ENCODE measurements around the gene SV2C.

The SV2C gene

DNA sequence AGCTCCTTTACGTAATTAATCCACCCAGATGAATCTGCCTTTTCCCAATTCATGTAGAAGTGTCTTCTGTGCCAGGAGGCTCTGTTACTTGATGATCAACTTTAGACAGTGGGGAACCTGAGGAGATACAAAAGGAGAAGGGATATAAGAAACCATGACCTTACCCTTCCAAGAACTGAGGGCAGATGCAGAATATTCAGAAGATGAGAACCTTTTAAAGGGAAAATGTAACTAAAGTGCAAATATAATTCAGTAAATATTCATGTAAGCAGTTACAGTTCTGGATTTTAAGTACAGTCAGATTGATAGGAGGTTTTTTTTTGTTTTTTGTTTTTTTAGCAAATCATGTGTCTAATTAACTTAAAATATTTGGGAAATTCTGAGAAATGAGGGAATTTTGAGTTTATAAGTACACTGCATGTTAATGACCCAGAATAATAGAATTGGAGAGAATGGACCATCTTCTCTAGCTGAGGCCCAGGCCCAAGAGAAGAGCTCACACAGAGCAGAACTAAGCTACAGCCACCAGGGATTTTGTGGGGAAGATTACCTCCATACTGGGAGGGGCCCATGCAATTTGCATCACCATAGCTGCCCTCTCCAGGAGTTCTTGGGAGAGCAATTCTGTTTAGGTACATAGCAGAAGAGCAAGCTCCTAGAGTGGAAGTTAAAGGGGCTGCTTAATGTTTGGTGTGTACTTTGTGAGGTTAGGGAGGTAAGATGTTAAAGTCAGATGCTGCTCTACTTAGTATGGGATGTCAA, 61.5 kb downstream of the SV2C start:
- Histone ChIP-seq H3K27ac (ENCODE audit: low read depth, low read length) (no peak overlapping the region), H3K4me1 (ENCODE audit: control insufficient read depth, insufficient read depth, low read length, unreplicated experiment) (no peaks in the 10 kb centered on the region), H2AFZ (ENCODE audit: low read length, unreplicated experiment) (no peak overlapping the region), H3K27me3 (ENCODE audit: insufficient read depth, low read length) (no peaks in the 10 kb centered on the region), H3K79me2 (ENCODE audit: control insufficient read depth, insufficient read depth, low read length, unreplicated experiment) (no peaks in the 10 kb centered on the region), H3K36me3 (ENCODE audit: insufficient read depth, low read length) (no peaks in the 10 kb centered on the region), H3K4me3 (ENCODE audit: low read depth, low read length) (no peak overlapping the region)

DNA sequence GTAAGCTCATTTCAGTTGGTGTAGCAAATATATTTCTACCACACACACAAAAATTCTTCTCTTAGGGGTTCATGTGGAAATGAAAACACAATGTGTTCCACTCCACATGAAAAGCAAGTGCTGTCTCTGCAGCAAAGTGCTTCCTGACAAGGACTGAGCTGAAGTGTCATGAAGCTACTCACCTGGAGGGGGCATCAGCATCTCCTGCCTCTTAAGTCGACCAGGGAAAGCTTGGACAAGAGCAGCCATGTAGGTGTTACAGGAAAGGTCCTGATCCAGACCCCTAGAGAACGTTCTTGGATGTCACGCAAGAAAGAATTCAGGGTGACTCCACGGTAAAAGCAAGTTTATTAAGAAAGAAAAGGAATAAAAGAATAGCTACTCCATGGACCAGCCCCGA, 62.8 kb downstream of the SV2C start:
- Histone ChIP-seq H2AFZ (ENCODE audit: low read length, unreplicated experiment) (no peak overlapping the region), H3K4me3 (ENCODE audit: low read depth, low read length) (no peak overlapping the region), H3K79me2 (ENCODE audit: control insufficient read depth, insufficient read depth, low read length, unreplicated experiment) (no peaks in the 10 kb centered on the region), H3K27ac (ENCODE audit: low read depth, low read length) (no peak overlapping the region), H3K27me3 (ENCODE audit: insufficient read depth, low read length) (no peaks in the 10 kb centered on the region), H3K4me1 (ENCODE audit: control insufficient read depth, insufficient read depth, low read length, unreplicated experiment) (no peaks in the 10 kb centered on the region), H3K36me3 (ENCODE audit: insufficient read depth, low read length) (no peaks in the 10 kb centered on the region)

DNA sequence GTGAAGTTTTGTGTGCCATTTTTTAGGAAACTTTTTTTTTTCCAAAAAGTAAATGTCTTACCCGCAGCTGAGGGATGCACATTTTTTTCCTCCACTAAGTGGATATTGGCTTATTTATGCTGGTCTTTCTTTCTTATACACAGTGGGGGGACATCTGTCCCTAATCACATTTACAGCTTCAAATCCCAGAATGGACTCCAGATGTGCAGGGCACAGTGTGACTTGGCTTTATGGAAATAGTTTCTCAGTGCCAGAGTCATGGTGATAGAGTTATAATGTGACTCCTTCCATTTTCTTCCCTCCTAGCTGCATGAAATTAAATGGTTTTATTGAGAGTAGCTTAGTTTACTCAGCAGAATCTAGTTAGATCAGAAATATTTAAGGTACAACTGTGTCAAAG, 66.5 kb downstream of the SV2C start:
- Histone ChIP-seq H3K79me2 (ENCODE audit: control insufficient read depth, insufficient read depth, low read length, unreplicated experiment) (no peaks in the 10 kb centered on the region), H3K36me3 (ENCODE audit: insufficient read depth, low read length) (no peaks in the 10 kb centered on the region), H3K4me3 (ENCODE audit: low read depth, low read length) (no peak overlapping the region), H3K4me1 (ENCODE audit: control insufficient read depth, insufficient read depth, low read length, unreplicated experiment) (no peaks in the 10 kb centered on the region), H3K27ac (ENCODE audit: low read depth, low read length) (no peak overlapping the region), H3K27me3 (ENCODE audit: insufficient read depth, low read length) (no peaks in the 10 kb centered on the region), H2AFZ (ENCODE audit: low read length, unreplicated experiment) (no peak overlapping the region)

- Histone ChIP-seq H3K27me3 (ENCODE audit: insufficient read depth, low read length) (no peaks in the 10 kb centered on the region), H3K27ac (ENCODE audit: low read depth, low read length) (no peak overlapping the region), H3K36me3 (ENCODE audit: insufficient read depth, low read length) (no peaks in the 10 kb centered on the region), H2AFZ (ENCODE audit: low read length, unreplicated experiment) (no peak overlapping the region), H3K79me2 (ENCODE audit: control insufficient read depth, insufficient read depth, low read length, unreplicated experiment) (no peaks in the 10 kb centered on the region), H3K4me3 (ENCODE audit: low read depth, low read length) (no peak overlapping the region), H3K4me1 (ENCODE audit: control insufficient read depth, insufficient read depth, low read length, unreplicated experiment) (no peaks in the 10 kb centered on the region)
These were observed 69.0 kb downstream of the SV2C start for GRCh38 chr5:76152161-76152560.

DNA sequence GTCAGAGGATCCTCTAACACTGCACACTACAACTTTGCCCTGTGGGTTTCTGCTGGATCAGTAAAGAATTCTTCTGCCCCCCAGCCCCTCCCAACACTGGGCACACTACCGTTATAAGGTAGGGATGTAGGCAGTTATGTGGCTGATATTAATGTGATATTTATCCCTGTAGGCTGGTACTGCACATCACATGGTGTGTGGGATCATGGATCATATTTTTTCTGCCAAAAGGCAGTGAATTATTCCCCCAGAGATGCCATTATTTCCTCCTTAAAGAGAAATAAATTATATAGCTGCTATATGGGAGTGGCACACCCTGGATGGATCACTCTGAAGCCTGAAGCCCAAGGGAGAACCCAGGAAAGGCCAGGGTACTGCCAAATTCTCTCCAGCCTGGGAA, 69.5 kb downstream of the SV2C start:
- H3K27ac ChIP-seq (ENCODE audit: low read depth, low read length), result no peak overlapping the region
- no peak overlapping the region for H2AFZ ChIP-seq (ENCODE audit: low read length, unreplicated experiment)
- no peaks in the 10 kb centered on the region for H3K4me1 ChIP-seq (ENCODE audit: control insufficient read depth, insufficient read depth, low read length, unreplicated experiment)

GRCh38 chr5:76153271-76153670, 70.1 kb downstream of the SV2C start:
- H3K79me2 ChIP-seq (ENCODE audit: control insufficient read depth, insufficient read depth, low read length, unreplicated experiment), result no peaks in the 10 kb centered on the region
- no peaks in the 10 kb centered on the region for H3K27me3 ChIP-seq (ENCODE audit: insufficient read depth, low read length)
- H3K4me3 ChIP-seq (ENCODE audit: low read depth, low read length), result no peak overlapping the region
- no peak overlapping the region for H2AFZ ChIP-seq (ENCODE audit: low read length, unreplicated experiment)
- no peak overlapping the region for H3K27ac ChIP-seq (ENCODE audit: low read depth, low read length)
- no peaks in the 10 kb centered on the region for H3K36me3 ChIP-seq (ENCODE audit: insufficient read depth, low read length)
- H3K4me1 ChIP-seq (ENCODE audit: control insufficient read depth, insufficient read depth, low read length, unreplicated experiment), result no peaks in the 10 kb centered on the region

More for the DNA sequence above, 69.5 kb downstream of the SV2C start:
- Histone ChIP-seq H3K4me3 (ENCODE audit: low read depth, low read length) (no peak overlapping the region), H3K79me2 (ENCODE audit: control insufficient read depth, insufficient read depth, low read length, unreplicated experiment) (no peaks in the 10 kb centered on the region), H3K36me3 (ENCODE audit: insufficient read depth, low read length) (no peaks in the 10 kb centered on the region), H3K27me3 (ENCODE audit: insufficient read depth, low read length) (no peaks in the 10 kb centered on the region)

DNA sequence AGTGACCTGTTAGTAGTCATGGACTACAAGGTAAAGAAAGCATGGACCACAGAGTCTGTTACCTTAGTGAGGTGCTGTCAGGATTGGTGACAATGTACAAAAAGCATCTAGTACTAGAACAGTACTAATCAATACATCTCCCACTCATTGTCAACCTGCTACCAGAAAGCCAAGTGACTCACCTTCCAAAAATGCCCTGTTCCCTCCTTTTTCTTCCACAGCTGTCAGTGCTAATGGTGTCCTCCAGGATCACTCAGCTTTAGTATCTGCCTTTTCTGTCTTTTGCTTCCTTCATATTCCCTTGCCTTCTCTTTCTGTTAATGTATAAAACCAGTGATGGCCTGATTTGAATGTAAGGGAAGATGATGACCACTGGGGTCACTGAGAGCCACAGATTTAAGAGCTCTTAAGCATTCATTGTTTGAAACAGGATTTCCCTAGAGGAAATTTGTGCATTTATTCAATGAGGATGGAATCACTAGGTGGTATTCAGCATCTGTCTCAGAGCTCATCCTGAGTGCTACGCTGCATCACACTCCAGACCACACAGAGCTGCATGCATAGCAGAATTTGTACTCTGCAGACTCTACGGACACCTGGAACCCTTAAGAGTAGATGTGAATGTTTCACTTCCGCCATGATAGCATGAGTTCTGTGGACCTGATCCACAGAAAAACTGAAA, 71.0 kb downstream of the SV2C start:
- H3K27me3 ChIP-seq (ENCODE audit: insufficient read depth, low read length), result no peaks in the 10 kb centered on the region
- H2AFZ ChIP-seq (ENCODE audit: low read length, unreplicated experiment), result no peak overlapping the region
- no peaks in the 10 kb centered on the region for H3K36me3 ChIP-seq (ENCODE audit: insufficient read depth, low read length)
- H3K4me3 ChIP-seq (ENCODE audit: low read depth, low read length), result no peak overlapping the region
- H3K27ac ChIP-seq (ENCODE audit: low read depth, low read length), result no peak overlapping the region
- H3K79me2 ChIP-seq (ENCODE audit: control insufficient read depth, insufficient read depth, low read length, unreplicated experiment), result no peaks in the 10 kb centered on the region
- no peaks in the 10 kb centered on the region for H3K4me1 ChIP-seq (ENCODE audit: control insufficient read depth, insufficient read depth, low read length, unreplicated experiment)

GRCh38 chr5:76155536-76155935, 72.4 kb downstream of the SV2C start:
- Histone ChIP-seq H3K4me3 (ENCODE audit: low read depth, low read length) (no peak overlapping the region), H3K27ac (ENCODE audit: low read depth, low read length) (no peak overlapping the region), H2AFZ (ENCODE audit: low read length, unreplicated experiment) (no peak overlapping the region), H3K36me3 (ENCODE audit: insufficient read depth, low read length) (no peaks in the 10 kb centered on the region), H3K79me2 (ENCODE audit: control insufficient read depth, insufficient read depth, low read length, unreplicated experiment) (no peaks in the 10 kb centered on the region), H3K4me1 (ENCODE audit: control insufficient read depth, insufficient read depth, low read length, unreplicated experiment) (no peaks in the 10 kb centered on the region), H3K27me3 (ENCODE audit: insufficient read depth, low read length) (no peaks in the 10 kb centered on the region)

DNA sequence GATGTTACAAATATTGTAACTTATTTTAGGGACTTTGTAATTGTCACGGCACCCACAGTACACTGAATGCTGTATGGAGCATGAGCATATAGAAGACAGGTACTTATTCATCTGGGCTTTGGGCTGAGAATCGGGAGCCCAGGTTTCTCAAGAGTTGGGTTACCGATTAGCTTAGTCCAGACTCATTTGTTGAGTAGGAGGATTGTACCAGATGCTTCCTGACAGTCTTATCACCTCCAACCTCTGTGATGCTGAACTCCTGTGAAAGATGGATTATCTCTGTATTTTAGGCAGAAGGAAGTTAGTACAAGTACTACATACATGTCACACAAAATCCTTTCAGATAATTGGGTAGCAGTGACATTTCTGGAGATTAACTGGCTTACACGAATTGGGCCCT, 79.2 kb downstream of the SV2C start:
- no peak overlapping the region for H2AFZ ChIP-seq (ENCODE audit: low read length, unreplicated experiment)
- no peak overlapping the region for H3K27ac ChIP-seq (ENCODE audit: low read depth, low read length)

GRCh38 chr5:76163111-76163628, 80.0 kb downstream of the SV2C start:
- H3K36me3 ChIP-seq (ENCODE audit: insufficient read depth, low read length), result no peaks in the 10 kb centered on the region
- H3K27ac ChIP-seq (ENCODE audit: low read depth, low read length), result no peak overlapping the region

More for the DNA sequence above, 79.2 kb downstream of the SV2C start:
- no peaks in the 10 kb centered on the region for H3K36me3 ChIP-seq (ENCODE audit: insufficient read depth, low read length)
- no peaks in the 10 kb centered on the region for H3K4me1 ChIP-seq (ENCODE audit: control insufficient read depth, insufficient read depth, low read length, unreplicated experiment)
- H3K4me3 ChIP-seq (ENCODE audit: low read depth, low read length), result no peak overlapping the region
- H3K27me3 ChIP-seq (ENCODE audit: insufficient read depth, low read length), result no peaks in the 10 kb centered on the region
- H3K79me2 ChIP-seq (ENCODE audit: control insufficient read depth, insufficient read depth, low read length, unreplicated experiment), result no peaks in the 10 kb centered on the region

DNA sequence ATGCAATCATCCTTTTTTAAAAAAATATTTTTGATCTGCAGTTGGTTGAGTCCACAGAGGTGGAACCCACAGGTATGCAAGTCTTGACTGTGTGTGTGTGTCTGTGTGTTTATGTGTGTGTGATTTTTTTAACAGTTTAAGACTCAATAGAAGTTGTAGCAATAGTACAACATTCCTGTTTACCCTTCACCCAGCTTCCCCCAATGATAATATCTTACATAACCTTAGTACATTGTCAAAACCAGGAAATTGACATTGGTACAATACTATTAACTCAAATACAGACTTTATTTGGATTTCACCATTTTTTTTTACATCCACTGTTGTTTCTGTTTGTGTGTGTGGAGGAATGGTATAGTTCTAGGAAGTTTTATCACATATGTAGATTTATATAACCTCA, 81.8 kb downstream of the SV2C start:
- no peaks in the 10 kb centered on the region for H3K36me3 ChIP-seq (ENCODE audit: insufficient read depth, low read length)
- no peaks in the 10 kb centered on the region for H3K79me2 ChIP-seq (ENCODE audit: control insufficient read depth, insufficient read depth, low read length, unreplicated experiment)
- H3K27ac ChIP-seq (ENCODE audit: low read depth, low read length), result no peak overlapping the region
- no peaks in the 10 kb centered on the region for H3K27me3 ChIP-seq (ENCODE audit: insufficient read depth, low read length)
- no peak overlapping the region for H3K4me3 ChIP-seq (ENCODE audit: low read depth, low read length)
- H2AFZ ChIP-seq (ENCODE audit: low read length, unreplicated experiment), result no peak overlapping the region
- no peaks in the 10 kb centered on the region for H3K4me1 ChIP-seq (ENCODE audit: control insufficient read depth, insufficient read depth, low read length, unreplicated experiment)

More at GRCh38 chr5:76163111-76163628, 80.0 kb downstream of the SV2C start:
- Histone ChIP-seq H3K79me2 (ENCODE audit: control insufficient read depth, insufficient read depth, low read length, unreplicated experiment) (no peaks in the 10 kb centered on the region), H3K4me3 (ENCODE audit: low read depth, low read length) (no peak overlapping the region), H3K27me3 (ENCODE audit: insufficient read depth, low read length) (no peaks in the 10 kb centered on the region), H3K4me1 (ENCODE audit: control insufficient read depth, insufficient read depth, low read length, unreplicated experiment) (no peaks in the 10 kb centered on the region), H2AFZ (ENCODE audit: low read length, unreplicated experiment) (no peak overlapping the region)
